PC-3 (cell line): Measurements from ENCODE around the gene MYL11.

Source experiments
- EZH2 ChIP-seq: fragments of 300-600 bp; sonication (generic); IDR thresholded peaks from one replicate; pipeline ENCODE4 v1.6.1; 2017; ENCODE audit warnings: antibody characterized with exemption, mild to moderate bottlenecking, low read length; ENCODE audit not compliant: unreplicated experiment
- TF ChIP-seq, protein P1 (sequence below): fragments of 300-600 bp; sonication (generic); conservative IDR thresholded peaks from 2 replicates; pipeline ENCODE4 v1.5.1; 2017; ENCODE audit warnings: antibody characterized with exemption, low read depth, mild to moderate bottlenecking, low read length

DNA sequence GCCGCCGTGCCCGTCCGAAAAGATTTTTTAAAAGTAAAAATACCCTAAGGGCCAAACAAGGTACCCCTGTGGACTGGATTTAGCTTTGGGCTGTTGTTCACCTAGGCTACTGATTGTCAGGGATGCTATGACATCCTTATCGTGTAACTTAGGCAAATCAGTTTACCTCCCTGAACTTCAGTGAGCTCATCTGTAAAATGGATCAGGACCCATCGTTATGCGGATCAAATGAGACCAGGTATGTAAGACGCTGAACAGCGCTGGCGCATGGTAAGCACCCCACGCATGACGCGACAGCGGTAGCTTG lies 32.1 kb downstream of the MYL11 start:
- TF ChIP-seq, protein P1, sequence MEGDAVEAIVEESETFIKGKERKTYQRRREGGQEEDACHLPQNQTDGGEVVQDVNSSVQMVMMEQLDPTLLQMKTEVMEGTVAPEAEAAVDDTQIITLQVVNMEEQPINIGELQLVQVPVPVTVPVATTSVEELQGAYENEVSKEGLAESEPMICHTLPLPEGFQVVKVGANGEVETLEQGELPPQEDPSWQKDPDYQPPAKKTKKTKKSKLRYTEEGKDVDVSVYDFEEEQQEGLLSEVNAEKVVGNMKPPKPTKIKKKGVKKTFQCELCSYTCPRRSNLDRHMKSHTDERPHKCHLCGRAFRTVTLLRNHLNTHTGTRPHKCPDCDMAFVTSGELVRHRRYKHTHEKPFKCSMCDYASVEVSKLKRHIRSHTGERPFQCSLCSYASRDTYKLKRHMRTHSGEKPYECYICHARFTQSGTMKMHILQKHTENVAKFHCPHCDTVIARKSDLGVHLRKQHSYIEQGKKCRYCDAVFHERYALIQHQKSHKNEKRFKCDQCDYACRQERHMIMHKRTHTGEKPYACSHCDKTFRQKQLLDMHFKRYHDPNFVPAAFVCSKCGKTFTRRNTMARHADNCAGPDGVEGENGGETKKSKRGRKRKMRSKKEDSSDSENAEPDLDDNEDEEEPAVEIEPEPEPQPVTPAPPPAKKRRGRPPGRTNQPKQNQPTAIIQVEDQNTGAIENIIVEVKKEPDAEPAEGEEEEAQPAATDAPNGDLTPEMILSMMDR: no peak
- TF ChIP-seq EZH2: no peak
